Lung (tissue), 12 donors: ENCODE results near the gene FRMD3. TPM values are rescaled to one million over a fixed set of nuclear protein-coding genes. Genes with fewer than 3 reads are reported as not detected.

Source experiments
- ATAC-seq: fragments of 200-7000 bp; cut with Tn5 transposase; one replicate; pipeline ENCODE4 v1.9.1; 2020; ENCODE audit warnings: moderate number of reproducible peaks; ENCODE audit not compliant: insufficient read depth, low FRiP score
- DNase-seq, 3 donors: peaks; one replicate each; pipeline ENCODE4 v3.0.0-alpha.2; 2013 to 2017
- H3K27ac ChIP-seq, 2 donors: one replicate each; pipeline ENCODE4 v1.5.1; 2013; ENCODE audit warnings: mild to moderate bottlenecking in 2 of 2, moderate library complexity in 2 of 2, control low read depth in 1 of 2, inconsistent platforms in 1 of 2, low read depth in 1 of 2, low read length in 1 of 2
- H3K27me3 ChIP-seq, 3 donors: one replicate each; pipeline ENCODE4 v1.5.1; 2013; ENCODE audit warnings: low read length in 2 of 3; ENCODE audit not compliant: control insufficient read depth in 3 of 3, insufficient read depth in 3 of 3
- H3K36me3 ChIP-seq, 4 donors: one replicate each; pipeline ENCODE4 v1.5.1; 2013; ENCODE audit warnings: low read length in 4 of 4, mild to moderate bottlenecking in 1 of 4, moderate library complexity in 1 of 4; ENCODE audit not compliant: control insufficient read depth in 4 of 4, insufficient read depth in 4 of 4
- H3K4me1 ChIP-seq, 5 donors: one replicate each; pipeline ENCODE4 v1.5.1; 2013; ENCODE audit warnings: low read length in 5 of 5, mild to moderate bottlenecking in 2 of 5, moderate library complexity in 1 of 5; ENCODE audit not compliant: control insufficient read depth in 5 of 5, insufficient read depth in 5 of 5
- H3K4me3 ChIP-seq: one replicate; pipeline ENCODE4 v1.5.1; 2013; ENCODE audit warnings: mild to moderate bottlenecking, control low read depth, moderate library complexity
- H3K9ac ChIP-seq, 2 donors: one replicate each; pipeline ENCODE4 v1.5.1; 2013; ENCODE audit warnings: low read length in 2 of 2, control low read depth in 1 of 2; ENCODE audit not compliant: insufficient read depth in 1 of 2
- H3K9me3 ChIP-seq, 4 donors: one replicate each; pipeline ENCODE4 v1.5.1; 2013; ENCODE audit warnings: low read length in 3 of 4, mild to moderate bottlenecking in 1 of 4, moderate library complexity in 1 of 4; ENCODE audit not compliant: control insufficient read depth in 4 of 4, insufficient read depth in 3 of 4
- WGBS, 2 donors: extraction: QIAGEN DNeasy Blood & Tissue Kit; methylation state at CpG; one replicate each; pipeline ENCODE4 v1.1.7; 2013; 5-methylcytosine and 5-hydroxymethylcytosine counted together
- polyA plus RNA-seq, 2 donors: library from polyadenylated mRNA; stranded (reverse); fragments of 200-250 nt; gene quantifications; one replicate each; pipeline ENCODE4 v1.2.1, GENCODE V29; 2013
- total RNA-seq, 2 donors: library from RNA; depleted of rRNA in 1 of 2; stranded (reverse); fragments of >200 nt in 1 of 2; gene quantifications; one replicate each; pipeline ENCODE4 v1.2.1, GENCODE V29; 2014 to 2021
- TF ChIP-seq, protein P1 (sequence below): IDR thresholded peaks from 2 replicates; pipeline ENCODE4 v1.5.1; 2012; ENCODE audit warnings: mild to moderate bottlenecking; ENCODE audit errors: control extremely low read depth, extremely low read depth
- donor health status: control.
- donor health status: control.
- donor health status: Bipolar disorder and iron deficiency.
- donor health status: healthy.
- donor health status: DM: yes; HTN: yes; CAD: no.

FRMD3 gene
- total and polyA plus RNA-seq, 4 donors: 0.75 to 3.2 (median 1.6) TPM

DNA sequence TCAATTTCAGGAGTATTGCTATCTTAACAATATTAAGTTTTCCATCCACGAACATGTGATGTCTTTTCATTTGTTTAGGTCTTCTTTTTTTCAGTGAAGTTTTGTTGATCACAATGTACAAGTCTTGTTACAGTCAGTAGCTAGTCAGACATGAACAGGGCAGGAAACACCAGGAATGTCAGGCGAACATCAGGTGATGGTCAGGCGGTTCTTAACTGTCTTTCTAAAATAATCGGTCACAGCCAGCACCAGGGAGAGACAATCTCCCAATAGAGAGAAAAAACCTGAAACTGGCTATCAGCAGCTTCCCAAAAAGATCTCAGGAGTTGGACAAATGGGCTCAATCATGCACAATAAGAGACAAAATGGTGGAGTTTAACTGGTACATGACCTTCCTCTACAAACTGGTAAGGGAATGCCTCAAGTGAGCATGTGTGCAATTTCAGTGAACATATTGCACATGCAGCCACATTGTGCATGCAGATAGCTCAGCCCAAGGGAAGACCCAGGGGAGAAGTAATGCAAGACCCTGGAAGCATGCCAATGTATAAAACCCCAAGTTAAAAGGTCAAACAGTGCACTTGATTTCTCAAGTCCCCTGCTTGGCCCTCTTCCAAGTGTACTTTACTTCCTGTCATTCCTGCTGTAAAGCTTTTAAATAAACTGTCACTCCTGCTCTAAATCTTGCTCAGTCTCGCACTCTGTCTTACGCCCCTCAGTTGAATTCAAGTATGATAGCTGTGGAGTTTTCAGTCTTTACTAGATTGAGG, 299.1 kb downstream of the FRMD3 start:
- Histone ChIP-seq H3K4me1 (peaks cover 0 to 20% (median 1%) of the 10 kb centered on the region in 5 donors), H3K36me3 (peaks cover 0 to 5% (median 0%) of the 10 kb centered on the region in 4 donors), H3K9ac (no peak overlapping the region), H3K27ac (no peak overlapping the region), H3K9me3 (no peaks in the 10 kb centered on the region), H3K27me3 (no peaks in the 10 kb centered on the region), H3K4me3 (no peak overlapping the region)
- ATAC-seq (no peak), DNase-seq (peak; percentile 21 to 60 (median 24))
- TF ChIP-seq, protein P1, sequence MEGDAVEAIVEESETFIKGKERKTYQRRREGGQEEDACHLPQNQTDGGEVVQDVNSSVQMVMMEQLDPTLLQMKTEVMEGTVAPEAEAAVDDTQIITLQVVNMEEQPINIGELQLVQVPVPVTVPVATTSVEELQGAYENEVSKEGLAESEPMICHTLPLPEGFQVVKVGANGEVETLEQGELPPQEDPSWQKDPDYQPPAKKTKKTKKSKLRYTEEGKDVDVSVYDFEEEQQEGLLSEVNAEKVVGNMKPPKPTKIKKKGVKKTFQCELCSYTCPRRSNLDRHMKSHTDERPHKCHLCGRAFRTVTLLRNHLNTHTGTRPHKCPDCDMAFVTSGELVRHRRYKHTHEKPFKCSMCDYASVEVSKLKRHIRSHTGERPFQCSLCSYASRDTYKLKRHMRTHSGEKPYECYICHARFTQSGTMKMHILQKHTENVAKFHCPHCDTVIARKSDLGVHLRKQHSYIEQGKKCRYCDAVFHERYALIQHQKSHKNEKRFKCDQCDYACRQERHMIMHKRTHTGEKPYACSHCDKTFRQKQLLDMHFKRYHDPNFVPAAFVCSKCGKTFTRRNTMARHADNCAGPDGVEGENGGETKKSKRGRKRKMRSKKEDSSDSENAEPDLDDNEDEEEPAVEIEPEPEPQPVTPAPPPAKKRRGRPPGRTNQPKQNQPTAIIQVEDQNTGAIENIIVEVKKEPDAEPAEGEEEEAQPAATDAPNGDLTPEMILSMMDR: no peak
- 65% methylated on average over 6 of the region's 6 CpGs for WGBS, 2 donors

DNA sequence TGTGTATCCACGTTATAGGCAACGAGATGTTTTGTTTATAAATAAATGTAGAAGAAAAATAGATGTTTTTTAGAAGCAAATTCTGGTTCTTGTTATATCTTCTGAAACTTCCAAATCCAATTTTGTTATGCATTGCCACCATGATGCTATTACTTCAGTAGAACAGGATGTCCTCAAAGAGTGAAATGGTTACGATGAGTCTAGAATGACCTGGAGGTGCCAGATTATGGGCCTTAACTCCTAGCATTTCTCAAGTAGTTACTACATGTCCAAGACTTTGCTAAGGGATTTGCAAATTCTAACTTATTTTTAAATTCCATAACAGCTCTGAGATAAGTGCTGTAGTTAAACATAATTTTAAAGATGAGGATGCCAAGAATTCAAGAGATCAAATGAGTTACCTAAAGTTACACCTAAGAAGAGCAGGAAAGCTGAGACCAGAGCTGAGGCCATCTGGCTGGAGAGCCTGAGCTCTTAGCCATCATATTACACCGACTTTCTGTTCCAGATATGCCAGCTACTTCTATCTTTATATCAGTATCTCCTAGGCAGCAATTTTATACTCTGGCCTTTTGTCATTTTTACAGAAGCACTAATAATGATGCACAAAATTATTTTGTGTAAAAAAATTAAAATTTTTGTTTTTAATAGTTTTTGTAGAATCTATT, 302.0 kb downstream of the FRMD3 start:
- TF ChIP-seq, protein P1: no peak
- Histone ChIP-seq H3K36me3 (no peaks in the 10 kb centered on the region), H3K4me3 (no peak overlapping the region), H3K4me1 (peaks cover 0 to 24% (median 1%) of the 10 kb centered on the region in 5 donors), H3K9me3 (no peaks in the 10 kb centered on the region), H3K27ac (no peak overlapping the region), H3K27me3 (no peaks in the 10 kb centered on the region), H3K9ac (no peak overlapping the region)
- 88 to 89% methylated on average over 4 of the region's 4 CpGs for WGBS, 2 donors
- no peak for DNase-seq
- no peak for ATAC-seq

DNA sequence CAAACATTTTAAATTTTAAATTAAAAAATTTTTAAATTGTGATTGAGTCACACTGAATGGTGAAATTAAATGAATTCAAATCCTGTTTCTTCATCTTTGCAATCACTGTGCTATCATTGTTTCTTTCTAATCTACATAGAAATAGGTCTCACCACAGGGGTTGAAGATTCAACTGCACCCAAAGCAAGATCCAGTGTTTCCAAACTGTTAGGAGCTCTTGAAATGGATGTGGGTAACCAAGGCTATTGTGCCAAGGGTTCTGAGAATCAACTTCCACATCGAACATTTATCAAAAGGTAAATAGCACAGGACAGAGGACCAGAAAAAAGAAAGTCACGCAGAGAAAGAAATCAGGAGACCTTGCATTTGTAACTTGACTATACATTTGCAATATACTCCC, 302.7 kb downstream of the FRMD3 start:
- no peak overlapping the region for H3K9ac ChIP-seq
- TF ChIP-seq, protein P1: no peak
- no peaks in the 10 kb centered on the region for H3K27me3 ChIP-seq
- no peaks in the 10 kb centered on the region for H3K9me3 ChIP-seq
- no peak overlapping the region for H3K4me3 ChIP-seq
- H3K4me1 ChIP-seq: peaks cover 0 to 19% (median 1%) of the 10 kb centered on the region in 5 donors
- WGBS, 2 donors: 83 to 87% methylated on average over 2 of the region's 2 CpGs
- DNase-seq (no peak), ATAC-seq (no peak)
- H3K36me3 ChIP-seq: no peaks in the 10 kb centered on the region
- no peak overlapping the region for H3K27ac ChIP-seq
